WTC11 (cell line): ENCODE measurements around the gene MIA2. TPM values are rescaled to one million over a fixed set of nuclear protein-coding genes. Genes with fewer than 3 reads are reported as not detected.

ENCODE experiments used
- AR ChIP-seq: fragments of 250-450 bp; sonication (Bioruptor Pico); IDR thresholded peaks from 2 replicates; pipeline ENCODE4 v1.9.0; 2021; ENCODE audit warnings: mild to moderate bottlenecking
- ARID4B ChIP-seq: sonication (generic); formaldehyde crosslinking; IDR thresholded peaks from 2 replicates; pipeline ENCODE4 v1.8.0; 2023; ENCODE audit warnings: missing genetic modification reagents, mild to moderate bottlenecking, borderline replicate concordance
- ATF6 ChIP-seq: sonication (generic); formaldehyde crosslinking; IDR thresholded peaks from 2 replicates; pipeline ENCODE4 v1.8.1; 2023; ENCODE audit warnings: mild to moderate bottlenecking, missing genetic modification reagents
- E2F4 ChIP-seq: sonication (generic); formaldehyde crosslinking; IDR thresholded peaks from 2 replicates; pipeline ENCODE4 v1.8.1; 2022; ENCODE audit warnings: low read depth, mild to moderate bottlenecking, moderate library complexity, missing genetic modification reagents, borderline replicate concordance
- ELF4 ChIP-seq: sonication (generic); formaldehyde crosslinking; IDR thresholded peaks from 2 replicates; pipeline ENCODE4 v1.8.1; 2022; ENCODE audit warnings: low read depth, mild to moderate bottlenecking, moderate library complexity, missing genetic modification reagents
- FOXP4 ChIP-seq: sonication (generic); formaldehyde crosslinking; IDR thresholded peaks from 2 replicates; pipeline ENCODE4 v1.8.0; 2022; ENCODE audit warnings: mild to moderate bottlenecking, missing genetic modification reagents
- GABPB1 ChIP-seq: sonication (generic); formaldehyde crosslinking; IDR thresholded peaks from 2 replicates; pipeline ENCODE4 v1.8.1; 2023; ENCODE audit warnings: mild to moderate bottlenecking, missing genetic modification reagents
- IRF2 ChIP-seq: sonication (generic); formaldehyde crosslinking; IDR thresholded peaks from 2 replicates; pipeline ENCODE4 v1.8.0; 2022; ENCODE audit warnings: low read depth, missing genetic modification reagents, borderline replicate concordance
- JAZF1 ChIP-seq: fragments of 250-450 bp; sonication (Bioruptor Pico); IDR thresholded peaks from 2 replicates; pipeline ENCODE4 v1.9.0; 2021; ENCODE audit warnings: moderate library complexity, mild to moderate bottlenecking, inconsistent platforms
- MAX ChIP-seq: sonication (generic); formaldehyde crosslinking; IDR thresholded peaks from 2 replicates; pipeline ENCODE4 v1.8.0; 2022; ENCODE audit warnings: mild to moderate bottlenecking, missing genetic modification reagents
- MYBL2 ChIP-seq: sonication (generic); formaldehyde crosslinking; IDR thresholded peaks from 2 replicates; pipeline ENCODE4 v1.8.1; 2023; ENCODE audit warnings: mild to moderate bottlenecking, moderate library complexity, missing genetic modification reagents
- RORB ChIP-seq: fragments of 250-450 bp; sonication (Bioruptor Pico); IDR thresholded peaks from 2 replicates; pipeline ENCODE4 v1.9.0; 2021; ENCODE audit warnings: mild to moderate bottlenecking
- TEAD1 ChIP-seq: sonication (generic); formaldehyde crosslinking; IDR thresholded peaks from 2 replicates; pipeline ENCODE4 v1.8.0; 2022; ENCODE audit warnings: mild to moderate bottlenecking, missing genetic modification reagents
- TP53 ChIP-seq: sonication (generic); formaldehyde crosslinking; IDR thresholded peaks from 2 replicates; pipeline ENCODE4 v1.8.1; 2023; ENCODE audit warnings: mild to moderate bottlenecking, missing genetic modification reagents
- ZNF138 ChIP-seq: sonication (generic); formaldehyde crosslinking; conservative IDR thresholded peaks from 2 replicates; pipeline ENCODE4 v1.8.1; 2022; ENCODE audit warnings: mild to moderate bottlenecking, moderate library complexity, missing genetic modification reagents
- ZNF396 ChIP-seq: fragments of 250-450 bp; sonication (Bioruptor Pico); IDR thresholded peaks from 2 replicates; pipeline ENCODE4 v1.8.0; 2021; ENCODE audit warnings: mild to moderate bottlenecking, moderate library complexity, borderline replicate concordance
- ZNF416 ChIP-seq: fragments of 250-450 bp; sonication (Bioruptor Pico); IDR thresholded peaks from 2 replicates; pipeline ENCODE4 v1.9.0; 2021; ENCODE audit warnings: mild to moderate bottlenecking, inconsistent platforms
- ZNF423 ChIP-seq: fragments of 250-450 bp; sonication (Bioruptor Pico); IDR thresholded peaks from 2 replicates; pipeline ENCODE4 v2.1.2; 2022; ENCODE audit warnings: mild to moderate bottlenecking, moderate library complexity
- ZNF512 ChIP-seq: sonication (generic); formaldehyde crosslinking; IDR thresholded peaks from 2 replicates; pipeline ENCODE4 v1.8.1; 2022; ENCODE audit warnings: missing genetic modification reagents, borderline replicate concordance
- ZSCAN18 ChIP-seq: fragments of 250-450 bp; sonication (Bioruptor Pico); IDR thresholded peaks from 2 replicates; pipeline ENCODE4 v2.1.2; 2022; ENCODE audit warnings: mild to moderate bottlenecking, moderate library complexity
- total RNA-seq: library from RNA; stranded (reverse); gene quantifications from 3 replicates; pipeline ENCODE4 v1.2.3, GENCODE V29; 2021

The MIA2 gene
- total RNA-seq, 1 experiment from 2014 or later, result 11.3 TPM

GRCh38 chr14:39431416-39432178, 197.9 kb downstream of the MIA2 start (continued):
- TF ChIP-seq AR (CRISPR knock-in tag) (no peak), ZNF138 (CRISPR knock-in tag) (0 out of 2 replicates have a peak, but pooled peaks have one; percentile 50), MYBL2 (CRISPR knock-in tag) (0 out of 2 replicates have a peak, but pooled peaks have one; percentile 21), MAX (CRISPR knock-in tag) (peak; percentile 23; the same call in 1 of the 2 replicates), ARID4B (CRISPR knock-in tag) (peak; percentile 33; the same call in 1 of the 2 replicates), JAZF1 (CRISPR knock-in tag) (no peak), GABPB1 (peak; percentile 58), ZNF512 (no peak), TEAD1 (no peak), ZNF396 (CRISPR knock-in tag) (no peak), FOXP4 (CRISPR knock-in tag) (no peak), TP53 (CRISPR knock-in tag) (peak; percentile 15; the same call in 1 of the 2 replicates), IRF2 (CRISPR knock-in tag) (no peak), RORB (no peak), ZSCAN18 (no peak), ELF4 (no peak), ZNF416 (CRISPR knock-in tag) (peak; percentile 40; the same call in 1 of the 2 replicates), E2F4 (CRISPR knock-in tag) (no peak), ATF6 (no peak), ZNF423 (CRISPR knock-in tag) (no peak)
